Duodenal mucosa (tissue), 2 donors: ENCODE results near the gene DEDD.

ENCODE experiments used
- H3K27ac ChIP-seq: one replicate; pipeline ENCODE4 v1.7.0; 2013; ENCODE audit warnings: low read depth, low read length
- H3K27me3 ChIP-seq, 2 donors: one replicate each; pipeline ENCODE4 v1.7.0; 2013; ENCODE audit warnings: low read length in 2 of 2, control low read depth in 1 of 2; ENCODE audit not compliant: insufficient read depth in 2 of 2, control insufficient read depth in 1 of 2
- H3K36me3 ChIP-seq, 2 donors: one replicate each; pipeline ENCODE4 v1.7.0; 2013; ENCODE audit warnings: low read length in 2 of 2, control low read depth in 1 of 2; ENCODE audit not compliant: insufficient read depth in 2 of 2, control insufficient read depth in 1 of 2
- H3K4me1 ChIP-seq, 2 donors: one replicate each; pipeline ENCODE4 v1.7.0; 2013; ENCODE audit warnings: low read length in 2 of 2, control low read depth in 1 of 2; ENCODE audit not compliant: insufficient read depth in 2 of 2, control insufficient read depth in 1 of 2
- H3K4me3 ChIP-seq, 2 donors: one replicate each; pipeline ENCODE4 v1.7.0; 2013; ENCODE audit warnings: low read length in 2 of 2, low read depth in 1 of 2
- H3K9ac ChIP-seq, 2 donors: one replicate each; pipeline ENCODE4 v1.7.0; 2013; ENCODE audit warnings: low read length in 2 of 2, low read depth in 1 of 2
- H3K9me3 ChIP-seq, 2 donors: one replicate each; pipeline ENCODE4 v1.7.0; 2013; ENCODE audit warnings: low read length in 2 of 2, control low read depth in 1 of 2; ENCODE audit not compliant: control insufficient read depth in 1 of 2

Gene DEDD

DNA sequence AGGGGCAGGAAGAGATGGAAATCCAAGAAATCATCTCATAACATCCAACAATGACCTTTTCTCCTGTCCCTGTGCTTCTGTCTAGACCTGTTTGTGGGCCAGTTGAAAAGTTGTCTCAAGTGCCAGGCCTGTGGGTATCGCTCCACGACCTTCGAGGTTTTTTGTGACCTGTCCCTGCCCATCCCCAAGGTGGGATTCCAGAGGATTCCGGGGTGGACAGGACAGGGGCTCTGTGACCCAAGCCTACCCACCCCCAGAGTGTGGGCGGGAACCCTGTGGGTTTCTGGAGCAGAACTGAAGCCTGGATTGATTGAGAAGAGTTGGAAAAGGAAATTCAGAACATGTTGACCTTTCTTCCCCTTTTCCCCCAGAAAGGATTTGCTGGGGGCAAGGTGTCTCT lies 31.3 kb upstream of the DEDD start:
- H3K27me3 ChIP-seq = no peaks in the 10 kb centered on the region
- no peaks in the 10 kb centered on the region for H3K9me3 ChIP-seq
- no peak overlapping the region for H3K27ac ChIP-seq
- no peak overlapping the region for H3K9ac ChIP-seq
- peaks cover 5 to 38% of the 10 kb centered on the region in 2 donors for H3K36me3 ChIP-seq
- H3K4me1 ChIP-seq = peaks cover 27 to 48% of the 10 kb centered on the region in 2 donors
- no peak overlapping the region for H3K4me3 ChIP-seq

DNA sequence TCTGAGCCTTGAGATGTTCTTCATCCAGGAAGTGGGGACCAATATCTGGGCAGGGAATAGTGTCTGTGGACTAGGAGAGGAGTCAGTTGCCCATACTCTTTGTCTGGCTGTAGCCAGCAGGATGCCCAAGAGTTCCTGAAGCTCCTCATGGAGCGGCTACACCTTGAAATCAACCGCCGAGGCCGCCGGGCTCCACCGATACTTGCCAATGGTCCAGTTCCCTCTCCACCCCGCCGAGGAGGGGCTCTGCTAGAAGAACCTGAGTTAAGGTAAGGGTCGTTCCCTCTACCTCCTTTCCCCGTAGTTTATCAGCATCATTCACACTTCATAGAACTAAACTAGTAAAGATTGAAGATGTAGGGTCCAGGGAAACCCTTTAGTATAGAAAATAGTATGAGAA lies 30.3 kb upstream of the DEDD start:
- no peak overlapping the region for H3K27ac ChIP-seq
- H3K36me3 ChIP-seq = peaks cover 12 to 47% of the 10 kb centered on the region in 2 donors
- H3K27me3 ChIP-seq = no peaks in the 10 kb centered on the region
- no peak overlapping the region for H3K4me3 ChIP-seq
- peaks cover 30 to 52% of the 10 kb centered on the region in 2 donors for H3K4me1 ChIP-seq
- H3K9me3 ChIP-seq = no peaks in the 10 kb centered on the region
- H3K9ac ChIP-seq = no peak overlapping the region

DNA sequence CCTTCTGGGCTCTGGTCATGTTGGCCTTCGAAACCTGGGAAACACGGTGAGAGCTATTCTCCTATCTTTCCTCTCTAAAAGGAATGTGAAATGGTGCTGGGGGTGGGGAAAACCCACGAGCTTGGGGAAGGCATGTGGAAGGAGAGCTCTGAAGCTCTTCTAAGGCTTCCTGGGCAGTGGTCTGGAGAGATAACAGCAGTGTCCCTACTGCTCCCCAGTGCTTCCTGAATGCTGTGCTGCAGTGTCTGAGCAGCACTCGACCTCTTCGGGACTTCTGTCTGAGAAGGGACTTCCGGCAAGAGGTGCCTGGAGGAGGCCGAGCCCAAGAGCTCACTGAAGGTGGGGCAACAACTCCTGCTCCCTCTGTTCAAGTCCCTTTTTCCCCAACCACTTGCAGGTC lies 29.6 kb upstream of the DEDD start:
- Histone ChIP-seq H3K4me3 (no peak overlapping the region), H3K4me1 (peaks cover 27 to 49% of the 10 kb centered on the region in 2 donors), H3K36me3 (peaks cover 14 to 54% of the 10 kb centered on the region in 2 donors), H3K27ac (no peak overlapping the region), H3K9me3 (no peaks in the 10 kb centered on the region), H3K9ac (no peak overlapping the region), H3K27me3 (no peaks in the 10 kb centered on the region)

DNA sequence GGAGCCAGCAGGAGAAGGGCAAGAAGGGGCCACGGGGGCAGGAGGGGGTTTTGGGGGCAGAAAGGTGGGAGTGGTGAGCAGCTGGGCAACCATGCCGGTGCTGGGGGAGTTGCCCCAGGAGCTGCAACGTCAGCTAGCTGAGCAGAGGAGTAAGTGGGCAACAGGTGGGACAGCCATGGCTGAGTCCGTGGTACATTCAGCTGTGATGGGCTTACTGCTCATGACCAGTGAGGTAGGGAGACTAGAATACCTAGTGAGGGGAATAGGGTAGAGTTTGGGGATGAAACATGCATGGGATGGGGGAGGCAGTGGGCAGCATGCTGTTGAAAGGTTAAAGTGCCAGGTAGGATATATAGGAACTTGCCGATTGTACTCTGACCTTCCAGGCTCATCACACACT lies 29.2 kb upstream of the DEDD start:
- Histone ChIP-seq H3K27ac (no peak overlapping the region), H3K4me1 (peaks cover 24 to 45% of the 10 kb centered on the region in 2 donors), H3K9ac (no peak overlapping the region), H3K36me3 (peaks cover 16 to 57% of the 10 kb centered on the region in 2 donors), H3K9me3 (no peaks in the 10 kb centered on the region), H3K27me3 (no peaks in the 10 kb centered on the region), H3K4me3 (no peak overlapping the region)

DNA sequence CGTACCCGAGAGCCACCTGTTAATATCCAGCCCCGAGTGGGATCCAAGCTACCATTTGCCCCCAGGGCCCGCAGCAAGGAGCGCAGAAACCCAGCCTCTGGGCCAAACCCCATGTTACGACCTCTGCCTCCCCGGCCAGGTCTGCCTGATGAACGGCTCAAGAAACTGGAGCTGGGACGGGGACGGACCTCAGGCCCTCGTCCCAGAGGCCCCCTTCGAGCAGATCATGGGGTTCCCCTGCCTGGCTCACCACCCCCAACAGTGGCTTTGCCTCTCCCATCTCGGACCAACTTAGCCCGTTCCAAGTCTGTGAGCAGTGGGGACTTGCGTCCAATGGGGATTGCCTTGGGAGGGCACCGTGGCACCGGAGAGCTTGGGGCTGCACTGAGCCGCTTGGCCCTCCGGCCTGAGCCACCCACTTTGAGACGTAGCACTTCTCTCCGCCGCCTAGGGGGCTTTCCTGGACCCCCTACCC lies 28.2 kb upstream of the DEDD start:
- Histone ChIP-seq H3K36me3 (peaks cover 16 to 57% of the 10 kb centered on the region in 2 donors), H3K27ac (no peak overlapping the region), H3K27me3 (no peaks in the 10 kb centered on the region), H3K9ac (peak overlapping the region; percentile 89 to 91), H3K4me1 (peaks cover 24 to 42% of the 10 kb centered on the region in 2 donors), H3K9me3 (no peaks in the 10 kb centered on the region), H3K4me3 (no peak overlapping the region)

DNA sequence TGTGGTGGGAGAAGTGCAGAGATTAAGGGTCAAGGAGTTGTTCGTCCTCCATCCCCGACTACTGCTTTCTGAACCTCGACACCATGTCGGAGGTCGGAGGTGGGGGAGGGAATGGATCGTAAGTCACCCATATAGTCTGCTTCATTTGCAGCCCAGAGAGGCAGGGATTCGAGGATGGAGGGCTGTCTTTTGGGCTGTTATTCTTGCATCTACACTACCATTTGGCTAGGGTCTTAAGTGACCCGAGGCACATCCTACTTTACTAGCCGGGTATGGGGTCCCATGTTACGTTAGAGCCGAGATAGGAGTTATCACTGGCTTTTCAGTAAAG lies 27.4 kb upstream of the DEDD start:
- H3K9me3 ChIP-seq = no peaks in the 10 kb centered on the region
- H3K27me3 ChIP-seq = no peaks in the 10 kb centered on the region
- H3K4me1 ChIP-seq = peaks cover 25 to 38% of the 10 kb centered on the region in 2 donors
- peak overlapping the region; percentile 58 for H3K27ac ChIP-seq
- H3K4me3 ChIP-seq = peak overlapping the region; percentile 96 to 98
- H3K9ac ChIP-seq = peak overlapping the region; percentile 89 to 91
- H3K36me3 ChIP-seq = peaks cover 16 to 54% of the 10 kb centered on the region in 2 donors

DNA sequence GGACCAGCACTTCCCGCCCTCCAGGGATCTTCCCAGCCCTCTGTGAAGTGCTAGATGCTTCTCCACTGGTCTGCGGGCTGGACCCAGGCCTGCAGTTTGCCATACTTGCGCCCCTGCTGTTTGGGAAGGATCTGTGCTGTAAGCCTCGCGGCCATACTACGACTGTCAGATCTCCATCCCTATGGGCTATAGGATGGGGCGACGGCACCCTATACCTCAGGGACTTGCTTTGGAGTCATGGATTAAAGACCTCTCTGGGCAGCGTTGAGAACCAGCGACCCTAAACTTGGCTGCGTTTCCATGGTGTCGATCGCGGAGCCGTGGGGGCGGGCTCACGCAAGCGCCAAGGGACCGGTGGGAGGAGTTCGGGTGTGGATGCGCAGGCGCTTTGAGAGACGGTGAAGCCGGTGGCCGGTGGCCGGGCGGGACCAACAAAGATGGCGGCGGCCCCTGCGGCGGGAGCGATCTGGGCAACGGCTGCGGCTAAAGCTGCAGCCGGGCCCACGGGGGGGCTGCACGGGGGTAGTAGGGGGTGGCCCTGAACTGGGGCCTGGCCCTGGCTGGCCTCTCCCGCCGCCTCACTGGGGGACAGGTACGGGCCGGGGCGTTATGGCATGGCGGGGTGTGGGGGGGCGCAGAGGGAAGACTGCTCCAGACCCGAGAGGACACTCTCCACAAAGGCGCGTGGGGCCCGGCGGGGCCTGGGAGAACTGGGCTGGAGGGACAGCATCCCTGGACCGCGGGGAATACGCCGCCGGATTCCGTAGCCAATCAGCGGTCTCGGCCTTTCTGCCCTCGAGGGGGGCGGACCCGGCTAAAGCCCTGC lies 26.8 kb upstream of the DEDD start, which contains the start of gene USP21:
USP21 (plus strand) TSS at position 414 of the 826 bp plus-strand sequence. CDS start 1,141 bp downstream, outside the sequence.
- no peaks in the 10 kb centered on the region for H3K9me3 ChIP-seq
- H3K4me3 ChIP-seq = peak within 1 kb of the TSS; percentile 96 to 98
- H3K36me3 ChIP-seq = peaks cover 14 to 49% of the 10 kb centered on the region in 2 donors
- peak within 1 kb of the TSS; percentile 89 to 91 for H3K9ac ChIP-seq
- peak within 1 kb of the TSS; percentile 58 for H3K27ac ChIP-seq
- no peaks in the 10 kb centered on the region for H3K27me3 ChIP-seq
- H3K4me1 ChIP-seq = peaks cover 29 to 41% of the 10 kb centered on the region in 2 donors

DNA sequence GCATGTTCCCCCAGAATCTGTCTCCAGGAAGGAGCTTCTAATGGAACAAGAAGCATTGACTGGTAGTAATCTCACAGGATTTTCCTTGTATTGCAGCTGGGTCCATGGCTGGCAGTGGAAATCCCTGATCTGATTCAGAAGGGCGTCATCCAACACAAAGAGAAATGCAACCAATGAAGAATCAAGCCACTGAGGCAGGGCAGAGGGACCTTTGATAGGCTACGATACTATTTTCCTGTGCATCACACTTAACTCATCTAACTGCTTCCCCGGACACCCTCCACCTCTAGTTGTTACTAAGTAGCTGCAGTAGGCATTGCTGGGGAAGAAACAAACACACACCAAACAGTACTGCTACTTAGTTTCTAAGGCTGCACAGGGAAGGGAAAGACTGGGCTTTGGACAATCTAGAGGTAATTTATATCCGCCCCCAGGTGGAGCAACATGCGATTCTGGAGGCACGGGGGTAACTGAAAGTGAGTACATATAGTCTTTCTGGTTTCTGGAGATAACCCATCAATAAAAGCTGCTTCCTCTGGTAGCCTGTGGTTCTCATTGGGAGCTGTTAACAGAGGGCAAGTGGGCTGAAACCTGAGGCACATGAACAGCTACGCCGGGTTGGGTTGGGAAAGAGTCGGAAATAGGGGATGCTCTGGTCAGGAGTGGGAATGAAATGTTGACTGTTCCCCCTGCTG lies 26.0 kb upstream of the DEDD start:
- no peaks in the 10 kb centered on the region for H3K27me3 ChIP-seq
- H3K4me3 ChIP-seq = peak overlapping the region; percentile 96 to 98
- H3K36me3 ChIP-seq = peaks cover 13 to 41% of the 10 kb centered on the region in 2 donors
- H3K27ac ChIP-seq = peak overlapping the region; percentile 40
- H3K4me1 ChIP-seq = peaks cover 29 to 41% of the 10 kb centered on the region in 2 donors
- H3K9me3 ChIP-seq = no peaks in the 10 kb centered on the region
- H3K9ac ChIP-seq = peak overlapping the region; percentile 89 to 91

DNA sequence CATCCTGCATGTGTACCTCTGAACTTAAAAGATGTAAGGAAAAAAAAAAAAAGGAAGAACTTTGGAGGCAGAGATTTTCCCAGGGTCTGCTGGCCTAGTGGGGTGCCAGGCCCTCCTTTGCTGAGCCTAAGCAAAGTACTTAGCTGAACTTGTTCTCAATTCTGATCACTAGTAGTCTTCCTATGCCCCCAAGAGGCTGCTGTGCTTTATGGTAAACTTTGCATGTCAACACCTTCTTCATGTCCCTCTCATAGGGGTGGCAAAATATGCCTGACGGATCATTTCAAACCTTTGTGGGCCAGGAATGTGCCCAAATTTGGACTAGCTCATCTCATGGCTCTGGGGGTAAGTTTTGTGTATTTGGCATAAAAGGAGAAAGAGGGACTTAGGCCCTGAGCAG lies 25.4 kb upstream of the DEDD start:
- H3K9me3 ChIP-seq = no peaks in the 10 kb centered on the region
- H3K27ac ChIP-seq = no peak overlapping the region
- H3K36me3 ChIP-seq = peaks cover 11 to 35% of the 10 kb centered on the region in 2 donors
- H3K4me3 ChIP-seq = no peak overlapping the region
- H3K9ac ChIP-seq = no peak overlapping the region
- peaks cover 29 to 41% of the 10 kb centered on the region in 2 donors for H3K4me1 ChIP-seq
- no peaks in the 10 kb centered on the region for H3K27me3 ChIP-seq
